GM12878 (cell line): ENCODE data around the gene LARGE1. TPM values are rescaled to one million over a fixed set of nuclear protein-coding genes. Genes with fewer than 3 reads are reported as not detected.

Source experiments
- ASH2L ChIP-seq: fragments of 300-600, 200-600 bp; sonication (generic); IDR thresholded peaks from 2 replicates; pipeline ENCODE4 v1.6.1; 2017; ENCODE audit warnings: low read depth, mild to moderate bottlenecking, borderline replicate concordance
- ATF2 ChIP-seq: IDR thresholded peaks from 2 replicates; pipeline ENCODE4 v1.6.1; 2012; ENCODE audit warnings: low read length, inconsistent platforms
- CEBPB ChIP-seq, 2 experiments: fragments of 150-350 bp in 1 of 2; IDR thresholded peaks; 2 replicates each; pipeline ENCODE4 v1.6.1; 2012 to 2014; ENCODE audit warnings: low read depth in 2 of 2, low read length in 2 of 2, borderline replicate concordance in 1 of 2, inconsistent platforms in 1 of 2
- E2F8 ChIP-seq: fragments of 450-650 bp; IDR thresholded peaks from 2 replicates; pipeline ENCODE4 v1.6.1; 2018; ENCODE audit warnings: mild to moderate bottlenecking, low read depth, moderate library complexity; ENCODE audit not compliant: partially characterized antibody
- EGR1 ChIP-seq, 2 experiments: IDR thresholded peaks; 1 replicate in 1 of 2; 2 replicates in 1 of 2; pipeline ENCODE4 v1.6.1; 2011 to 2012; ENCODE audit warnings: low read depth in 2 of 2, low read length in 2 of 2, borderline replicate concordance in 1 of 2, mild to moderate bottlenecking in 1 of 2, moderate library complexity in 1 of 2
- ESRRA ChIP-seq: IDR thresholded peaks from 2 replicates; pipeline ENCODE4 v1.6.1; 2012; ENCODE audit warnings: mild to moderate bottlenecking, low read length, improper control_type of control experiment
- MTA3 ChIP-seq: IDR thresholded peaks from 2 replicates; pipeline ENCODE4 v1.6.1; 2012; ENCODE audit warnings: low read length, inconsistent platforms, borderline replicate concordance
- PML ChIP-seq: IDR thresholded peaks from 2 replicates; pipeline ENCODE4 v1.6.1; 2012; ENCODE audit warnings: low read length, inconsistent platforms
- POLR2AphosphoS2 ChIP-seq: IDR thresholded peaks from 2 replicates; pipeline ENCODE4 v1.6.1; 2011; ENCODE audit warnings: low read depth, mild to moderate bottlenecking, low read length, improper control_type of control experiment, moderate library complexity
- REST ChIP-seq: IDR thresholded peaks from 2 replicates; pipeline ENCODE4 v1.6.1; 2012; ENCODE audit warnings: mild to moderate bottlenecking, low read depth, low read length
- SP1 ChIP-seq: IDR thresholded peaks from one replicate; pipeline ENCODE4 v1.6.1; 2011; ENCODE audit warnings: low read depth, low read length
- STAT1 ChIP-seq: fragments of 450-650 bp; conservative IDR thresholded peaks from 2 replicates; pipeline ENCODE4 v1.6.1; 2014; ENCODE audit warnings: antibody characterized with exemption, mild to moderate bottlenecking
- TCF7 ChIP-seq: IDR thresholded peaks from 2 replicates; pipeline ENCODE4 v1.6.1; 2014; ENCODE audit warnings: antibody characterized with exemption, borderline replicate concordance
- ZNF384 ChIP-seq: IDR thresholded peaks from 2 replicates; pipeline ENCODE4 v1.6.1; 2012; ENCODE audit warnings: low read depth, mild to moderate bottlenecking, low read length, improper control_type of control experiment, borderline replicate concordance
- ZNF622 ChIP-seq: fragments of 450-650 bp; IDR thresholded peaks from 2 replicates; pipeline ENCODE4 v1.6.1; 2017; ENCODE audit warnings: mild to moderate bottlenecking, inconsistent platforms
- polyA plus RNA-seq, 11 experiments: library from polyadenylated mRNA; depleted of rRNA in 4 of 11; unstranded in 6 of 11; stranded (reverse) in 5 of 11; fragments of >200 nt; fragmentation: Nextera tagmentation in 4 of 11; fragmentation: Illumina TruSeq in 1 of 11; extraction: Ambion mirVana in 4 of 11; extraction: Trizol in 1 of 11; gene quantifications; 1 replicate in 1 of 11; 2 replicates in 10 of 11; pipeline versions ENCODE4 v1.2.1 to v1.2.3, GENCODE V29; 2011 to 2016; ENCODE audit warnings: inconsistent platforms in 2 of 11, missing spikeins in 2 of 11, low read depth in 1 of 11
- total RNA-seq, 4 experiments: library from RNA; depleted of rRNA in 3 of 4; stranded (reverse); fragments of >200 nt in 3 of 4; fragmentation: Illumina TruSeq in 1 of 4; extraction: Trizol in 1 of 4; gene quantifications; 2 replicates each; pipeline versions ENCODE4 v1.2.1 to v1.2.3, GENCODE V29; 2013 to 2021
- TF ChIP-seq, protein P1 (sequence below): IDR thresholded peaks from 2 replicates; pipeline ENCODE4 v1.6.1; 2011; ENCODE audit warnings: low read depth, mild to moderate bottlenecking, low read length, moderate library complexity, borderline replicate concordance; ENCODE audit errors: extremely low read depth

The LARGE1 gene
- total and polyA plus RNA-seq, 10 of the 15 experiments (the other 5 are each of a cell fraction or from before 2014, with no cell fraction given) = 3.2 to 41.4 (median 17.3) TPM

GRCh38 chr22:33896575-33897447, 23.5 kb downstream of the LARGE1 start (continued):
- TF ChIP-seq REST (no peak), TCF7 (peak; percentile 10; the same call in 1 of the 2 replicates), E2F8 (no peak), EGR1 (IDR thresholded peaks at IDR 0.05; ENCODE audit: borderline replicate concordance in 1 of 2, low read depth in 2 of 2, low read length in 2 of 2) (no peak), MTA3 (no peak), PML (no peak), STAT1 (no peak), ZNF384 (no peak), ATF2 (no peak; the same call in none of the 2 replicates), CEBPB (IDR thresholded peaks at IDR 0.05; ENCODE audit: borderline replicate concordance in 1 of 2, low read depth in 2 of 2, low read length in 2 of 2) (no peak), ZNF622 (no peak), ESRRA (no peak), SP1 (no peak), POLR2AphosphoS2 (no peak), ASH2L (no peak)
- TF ChIP-seq, protein P1, sequence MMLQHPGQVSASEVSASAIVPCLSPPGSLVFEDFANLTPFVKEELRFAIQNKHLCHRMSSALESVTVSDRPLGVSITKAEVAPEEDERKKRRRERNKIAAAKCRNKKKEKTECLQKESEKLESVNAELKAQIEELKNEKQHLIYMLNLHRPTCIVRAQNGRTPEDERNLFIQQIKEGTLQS = no peak
